ENCODE results near the gene SLC45A1. TPM values are rescaled to one million over a fixed set of nuclear protein-coding genes. Genes with fewer than 3 reads are reported as not detected.

SLC45A1 gene
- total RNA-seq, 1 donor from 2014 or later, result 1.8 TPM

GRCh38 chr1:8357329-8358101 lies 39.6 kb downstream of the SLC45A1 start:
- intact Hi-C loops (cut with micrococcal nuclease), result no loop called here
- no peak for DNase-seq
- Histone ChIP-seq H3K4me3 (no peak overlapping the region), H3K9me3 (replicated peaks) (no peaks in the 10 kb centered on the region), H3K36me3 (peaks cover 92% of the 10 kb centered on the region), H3K27me3 (ENCODE audit: low read depth) (no peaks in the 10 kb centered on the region), H3K4me1 (peaks cover 77% of the 10 kb centered on the region), H3K27ac (replicated peaks) (peak overlapping the region; percentile 87)
- TF ChIP-seq CTCF (IDR thresholded peaks at IDR 0.05; ENCODE audit: borderline replicate concordance), result no peak

- H3K27ac ChIP-seq (replicated peaks), result peak overlapping the region; percentile 87
- no peaks in the 10 kb centered on the region for H3K9me3 ChIP-seq (replicated peaks)
- H3K4me1 ChIP-seq, result peaks cover 77% of the 10 kb centered on the region
- DNase-seq, result no peak
- peaks cover 100% of the 10 kb centered on the region for H3K36me3 ChIP-seq
- no peak overlapping the region for H3K4me3 ChIP-seq
- intact Hi-C loops (cut with micrococcal nuclease), result no loop called here
- no peak for TF ChIP-seq CTCF (IDR thresholded peaks at IDR 0.05; ENCODE audit: borderline replicate concordance)
- no peaks in the 10 kb centered on the region for H3K27me3 ChIP-seq (ENCODE audit: low read depth)
Observed at GRCh38 chr1:8358241-8358896, 40.5 kb downstream of the SLC45A1 start.

- Histone ChIP-seq H3K4me3 (no peak overlapping the region), H3K27ac (replicated peaks) (peak overlapping the region; percentile 87), H3K9me3 (replicated peaks) (no peaks in the 10 kb centered on the region), H3K36me3 (peaks cover 100% of the 10 kb centered on the region), H3K4me1 (peaks cover 77% of the 10 kb centered on the region), H3K27me3 (ENCODE audit: low read depth) (no peaks in the 10 kb centered on the region)
- DNase-seq, result no peak
- no peak for TF ChIP-seq CTCF (IDR thresholded peaks at IDR 0.05; ENCODE audit: borderline replicate concordance)
- intact Hi-C loops (cut with micrococcal nuclease), result no loop called here
Observed at GRCh38 chr1:8358897-8359616, 41.1 kb downstream of the SLC45A1 start.

GRCh38 chr1:8359617-8360481 lies 41.9 kb downstream of the SLC45A1 start:
- H3K27me3 ChIP-seq (ENCODE audit: low read depth), result no peaks in the 10 kb centered on the region
- H3K9me3 ChIP-seq (replicated peaks), result no peaks in the 10 kb centered on the region
- H3K36me3 ChIP-seq, result peaks cover 100% of the 10 kb centered on the region
- intact Hi-C loops (cut with micrococcal nuclease), result no loop called here
- no peak overlapping the region for H3K4me3 ChIP-seq
- H3K4me1 ChIP-seq, result peaks cover 79% of the 10 kb centered on the region
- DNase-seq, result no peak
- TF ChIP-seq CTCF (IDR thresholded peaks at IDR 0.05; ENCODE audit: borderline replicate concordance), result no peak
- H3K27ac ChIP-seq (replicated peaks), result peak overlapping the region; percentile 87

All from left ventricle myocardium inferior (tissue), 1 donor.